GM11168 (cell line): ENCODE measurements around the gene ADIPOQ.
"Not testable (repeated sequence)": the region's sequence is repeated elsewhere in the genome, so short reads cannot be mapped to it uniquely, and the experiment has no call there.

ENCODE experiments used
- in situ Hi-C: fragments of 300-500 bp; cut with MboI; formaldehyde crosslinking; loops from one replicate; pipeline ENCODE4 v1.12.0; 2022; ENCODE audit warnings: low sequenced_read_pairs; ENCODE audit not compliant: unreplicated experiment

The ADIPOQ gene

DNA sequence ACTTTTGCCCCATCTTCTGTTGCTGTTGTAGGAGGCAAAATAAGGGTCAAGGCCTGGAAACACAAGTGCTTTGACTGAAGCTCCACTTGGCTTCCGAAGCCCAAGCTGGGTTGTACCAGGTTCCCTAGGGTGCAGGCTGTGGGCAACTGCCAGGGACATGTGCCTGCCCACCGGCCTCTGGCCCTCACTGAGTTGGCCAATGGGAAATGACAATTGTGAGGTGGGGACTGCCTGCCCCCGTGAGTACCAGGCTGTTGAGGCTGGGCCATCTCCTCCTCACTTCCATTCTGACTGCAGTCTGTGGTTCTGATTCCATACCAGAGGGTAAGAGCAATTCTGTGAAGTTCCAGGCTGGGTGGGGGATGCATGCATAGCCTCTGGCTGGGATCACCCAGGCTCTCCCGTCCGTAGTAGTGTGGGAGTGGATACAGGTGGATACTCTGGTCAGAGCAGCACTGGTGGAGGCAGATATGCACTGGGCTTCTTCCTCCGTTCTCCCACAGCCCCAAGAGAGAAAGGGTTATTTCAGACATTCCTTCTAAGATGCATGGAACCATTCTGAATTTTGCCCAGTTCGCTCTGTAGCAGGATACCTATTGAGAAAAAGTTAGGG lies at the start of gene ADIPOQ:
Gene ADIPOQ, plus strand, starts transcription at position 285 of the 613 bp plus-strand sequence. CDS start 10,349 bp downstream, outside the sequence.
- in situ Hi-C loops = loop anchor here (10.0 kb wide), 1 partner anchor 302 kb away; no protein-coding TSS in a partner anchor

GRCh38 chr3:186798239-186798874 lies 44.2 kb upstream of the ADIPOQ start:
- in situ Hi-C loops = no loop called here

DNA sequence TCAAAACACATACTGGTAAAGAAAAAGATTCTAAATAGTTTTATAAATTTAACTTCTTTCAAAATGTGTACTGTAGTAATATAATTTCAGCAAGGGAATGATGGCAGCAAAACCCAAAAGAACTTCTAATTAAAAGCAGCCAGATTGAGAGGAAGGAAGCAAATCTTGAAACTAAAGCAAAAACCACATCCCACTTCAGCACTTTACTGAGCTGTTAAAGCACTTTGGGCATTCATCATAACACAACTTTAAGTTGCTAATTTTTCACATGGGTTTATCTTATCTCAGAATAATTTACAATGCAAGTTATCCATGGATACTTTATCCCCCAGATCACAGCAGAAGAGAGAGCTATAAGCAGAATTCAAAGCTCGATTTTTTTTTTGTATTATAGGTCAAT lies 42.2 kb upstream of the ADIPOQ start:
- in situ Hi-C loops = no loop called here

GRCh38 chr3:186802701-186803100 lies 39.8 kb upstream of the ADIPOQ start:
- in situ Hi-C loops = no loop called here

- in situ Hi-C loops = not testable (repeated sequence)
Measured at GRCh38 chr3:186803447-186803846, 39.1 kb upstream of the ADIPOQ start.

DNA sequence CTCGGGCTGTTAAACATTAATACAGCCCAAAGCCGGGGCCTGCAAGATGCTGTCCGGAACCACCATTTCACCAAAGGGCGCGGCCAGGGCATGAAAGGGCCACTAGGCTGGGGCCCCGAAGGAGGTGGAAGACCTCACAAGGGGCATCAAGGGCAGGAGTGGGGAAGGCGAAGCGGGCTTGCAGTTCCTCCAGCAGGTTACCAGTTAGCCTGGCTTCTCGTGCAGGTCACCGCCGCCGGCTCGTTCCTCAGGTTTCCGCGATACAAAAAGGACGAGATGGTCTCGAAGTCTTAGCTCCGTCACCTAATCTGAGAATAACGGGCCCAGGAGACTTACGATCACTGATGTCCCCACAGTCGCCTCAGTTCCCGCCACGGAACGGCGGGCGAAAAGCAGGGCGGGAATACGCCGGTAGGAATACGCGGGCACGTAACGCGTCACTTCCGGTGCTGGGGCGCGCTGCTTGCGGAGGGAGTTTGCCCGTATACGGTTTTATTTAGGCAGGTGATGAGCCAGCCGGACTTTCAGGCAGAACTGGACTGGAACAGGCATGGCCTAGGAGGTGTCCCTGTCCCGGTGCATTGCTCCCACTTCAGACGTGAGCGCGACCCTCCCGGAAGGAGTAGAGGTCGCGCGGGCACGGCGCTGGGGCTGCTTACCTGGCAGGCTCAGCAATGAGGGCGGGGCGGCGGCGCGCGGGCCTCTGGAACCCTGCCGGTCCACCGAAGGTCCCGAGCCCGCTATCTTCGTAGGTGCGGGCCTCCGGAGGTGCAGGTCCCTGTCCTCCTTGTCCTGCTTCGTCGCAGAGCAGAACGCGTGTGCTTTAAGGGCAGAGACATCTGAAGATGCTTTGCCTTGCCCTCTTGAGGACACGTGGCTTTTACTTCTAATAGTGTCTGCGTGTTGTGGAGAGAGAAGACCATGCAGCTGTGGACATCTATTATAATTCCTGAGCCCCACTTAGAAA lies 36.1 kb upstream of the ADIPOQ start, which contains the start of gene RFC4:
Gene RFC4, minus strand, starts transcription at position 394 of the 967 bp plus-strand sequence. CDS start 1,769 bp downstream, outside the sequence.
- in situ Hi-C loops = no loop called here

GRCh38 chr3:186807231-186807630 lies 35.3 kb upstream of the ADIPOQ start:
- in situ Hi-C loops = no loop called here

DNA sequence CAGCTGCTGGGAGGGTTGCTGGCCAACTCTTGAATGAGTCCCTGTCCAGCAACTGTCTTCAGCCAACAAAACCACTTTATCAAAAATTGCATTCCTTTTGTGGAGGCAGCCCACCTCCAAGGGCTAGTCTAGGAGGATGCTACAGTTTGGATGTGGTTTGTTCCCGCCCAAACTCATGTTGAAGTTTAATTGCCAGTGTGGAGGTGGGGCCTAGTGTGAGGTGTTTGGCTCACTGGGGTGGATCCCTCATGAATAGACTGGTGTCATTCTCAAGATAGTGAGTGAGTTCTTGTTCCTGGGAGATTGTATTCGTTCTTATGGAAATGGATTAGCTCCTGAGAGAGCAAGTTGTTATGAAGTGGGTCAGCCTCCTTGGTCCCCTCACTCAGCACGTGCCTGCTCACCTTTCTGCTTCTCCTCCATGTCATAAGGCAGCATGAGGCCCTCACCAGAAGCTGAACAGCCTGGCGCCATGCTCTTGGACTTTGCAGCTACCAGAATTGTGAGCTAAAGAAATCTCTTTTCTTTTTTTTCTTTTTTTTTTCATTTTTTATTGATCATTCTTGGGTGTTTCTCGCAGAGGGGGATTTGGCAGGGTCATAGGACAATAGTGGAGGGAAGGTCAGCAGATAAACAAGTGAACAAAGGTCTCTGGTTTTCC lies 32.0 kb upstream of the ADIPOQ start:
- in situ Hi-C loops = no loop called here

GRCh38 chr3:186811313-186811712 lies 31.2 kb upstream of the ADIPOQ start:
- in situ Hi-C loops = not testable (repeated sequence)

DNA sequence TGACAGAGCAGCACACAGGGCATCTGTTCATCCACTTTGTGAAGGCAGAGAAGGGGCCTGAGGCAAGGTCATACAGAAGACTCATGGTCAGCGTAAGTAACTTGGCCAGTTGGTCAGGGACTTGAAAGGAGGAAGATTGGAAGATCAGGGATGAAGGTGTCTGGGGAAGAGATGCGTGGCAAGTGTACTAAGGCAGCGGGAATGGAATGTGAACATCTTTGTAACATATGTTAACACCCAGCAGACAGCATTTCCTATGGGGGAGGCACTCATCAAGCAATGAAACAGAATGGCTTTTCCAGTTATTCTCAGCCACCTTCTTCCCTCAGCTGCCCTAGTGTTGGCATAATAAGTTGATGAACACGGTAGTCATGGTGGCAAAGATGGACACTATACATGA lies 28.4 kb upstream of the ADIPOQ start:
- in situ Hi-C loops = no loop called here

DNA sequence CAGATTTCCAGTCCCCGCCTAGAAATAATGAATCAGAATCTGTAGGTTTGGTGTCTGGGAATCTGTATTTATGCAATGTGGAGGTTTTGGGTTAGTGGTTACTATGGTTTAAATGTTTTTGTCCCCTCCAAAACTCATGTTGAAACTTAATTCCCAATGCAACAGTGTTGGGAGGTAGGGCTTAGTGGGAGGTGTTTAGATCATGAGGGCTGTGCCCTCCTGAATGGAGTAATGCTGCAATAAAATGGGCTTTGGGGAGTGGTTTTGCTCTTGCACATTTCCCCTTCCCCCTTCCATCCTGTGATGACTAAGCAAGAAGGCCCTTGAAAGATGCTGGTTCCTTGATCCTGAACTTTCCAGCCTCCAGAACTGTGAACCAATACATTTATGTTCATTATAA lies 27.1 kb upstream of the ADIPOQ start:
- in situ Hi-C loops = no loop called here

DNA sequence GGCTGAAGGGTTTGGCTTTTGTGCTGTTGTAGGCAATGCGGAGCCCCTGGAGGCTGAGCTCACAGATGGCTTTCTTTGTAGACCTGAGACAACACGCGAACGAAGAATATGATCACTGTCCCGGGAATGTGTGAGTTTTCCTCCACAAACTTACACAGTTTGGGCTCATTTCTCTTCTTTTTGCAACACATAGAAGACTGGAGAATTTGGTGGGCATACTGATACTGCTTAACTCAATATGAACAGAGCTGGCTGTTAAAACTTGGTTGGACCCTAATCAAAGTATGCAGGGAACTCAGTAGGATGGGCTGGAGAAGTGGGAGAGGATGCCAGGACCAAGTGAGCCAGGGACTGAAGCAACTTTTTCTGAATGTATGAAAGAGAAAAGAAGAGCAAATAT lies 24.0 kb upstream of the ADIPOQ start:
- in situ Hi-C loops = no loop called here

DNA sequence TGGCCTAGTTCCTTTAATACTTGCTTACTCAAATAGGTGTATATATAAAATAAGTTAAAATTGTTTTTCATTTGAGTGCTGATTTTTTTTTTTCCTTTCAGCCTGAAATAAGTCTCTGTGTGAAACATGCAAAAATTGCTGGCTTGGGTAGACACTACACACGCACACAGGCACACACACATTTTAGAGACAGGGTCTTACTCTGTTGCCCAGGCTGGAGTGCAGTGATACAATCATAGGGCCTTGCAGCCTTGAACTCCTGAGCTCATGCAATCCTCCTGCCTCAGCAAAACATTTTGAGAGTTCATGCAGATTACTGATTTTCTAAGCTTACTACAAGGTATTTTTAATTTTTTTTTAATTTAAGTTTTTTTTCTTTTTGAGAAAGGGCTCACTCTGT lies 23.6 kb upstream of the ADIPOQ start:
- in situ Hi-C loops = no loop called here

DNA sequence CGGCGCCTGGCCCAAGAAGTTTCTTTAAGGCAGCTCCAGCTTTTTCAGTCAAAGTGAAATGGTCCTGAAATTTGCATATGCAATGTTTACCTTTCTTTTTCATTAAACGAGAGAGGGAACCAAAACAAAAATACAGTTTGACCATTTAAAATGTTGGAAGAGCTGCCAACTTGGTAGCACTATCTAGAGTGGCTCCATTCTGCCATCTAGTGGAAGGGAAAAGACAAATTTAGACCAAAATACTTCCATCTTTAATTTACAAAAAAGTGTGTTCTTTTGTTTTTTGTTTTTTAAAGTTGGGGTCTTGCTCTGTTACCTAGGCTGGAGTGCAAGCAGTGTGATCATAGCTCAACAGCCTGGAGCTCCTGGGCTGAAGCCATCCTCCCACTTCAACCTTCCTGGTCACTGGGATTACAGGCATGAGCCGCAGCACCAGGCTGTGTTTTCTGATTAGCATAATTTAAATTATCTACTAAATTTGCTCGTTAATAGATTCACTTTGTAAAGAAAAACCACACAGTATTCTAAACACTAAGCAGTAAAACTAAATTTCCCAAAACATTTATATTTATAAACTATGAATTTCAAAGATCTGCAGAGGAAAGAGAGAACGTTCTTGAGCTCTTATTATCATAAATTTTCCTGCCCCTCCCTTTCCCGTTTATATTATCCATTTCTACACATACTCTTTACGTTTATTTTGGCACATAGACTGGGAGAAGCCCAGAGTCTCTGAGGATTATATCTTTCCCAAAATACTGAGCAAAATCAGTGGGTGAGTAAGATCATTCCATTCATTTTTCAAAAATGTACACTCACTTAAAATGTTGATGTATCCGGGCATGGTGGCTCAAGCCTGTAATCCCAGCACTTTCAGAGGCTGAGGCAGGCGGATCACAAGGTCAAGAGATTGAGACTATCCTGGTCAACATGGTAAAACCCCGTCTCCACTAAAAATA lies 20.8 kb upstream of the ADIPOQ start:
- in situ Hi-C loops = loop anchor here (5.0 kb wide), 1 partner anchor 204 kb away; no protein-coding TSS in a partner anchor

DNA sequence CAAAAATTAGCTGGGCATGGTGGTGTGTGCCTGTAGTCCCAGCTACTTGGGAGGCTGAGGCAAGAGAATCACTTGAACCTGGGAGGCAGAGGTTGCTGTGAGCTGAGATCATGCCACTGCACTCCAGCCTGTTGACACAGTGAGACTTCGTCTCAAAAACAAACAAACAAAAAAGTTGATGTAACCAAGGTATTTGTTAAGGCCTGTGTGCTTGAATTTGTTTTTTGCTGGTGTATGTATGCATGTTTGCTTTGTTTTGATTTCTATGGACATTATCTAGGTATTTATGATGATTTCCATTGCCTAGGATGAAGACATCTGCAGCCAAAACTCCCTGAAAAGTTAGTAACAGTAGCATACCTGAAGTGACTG lies 20.1 kb upstream of the ADIPOQ start:
- in situ Hi-C loops = loop anchor here (5.0 kb wide), 1 partner anchor 205 kb away; no protein-coding TSS in a partner anchor

DNA sequence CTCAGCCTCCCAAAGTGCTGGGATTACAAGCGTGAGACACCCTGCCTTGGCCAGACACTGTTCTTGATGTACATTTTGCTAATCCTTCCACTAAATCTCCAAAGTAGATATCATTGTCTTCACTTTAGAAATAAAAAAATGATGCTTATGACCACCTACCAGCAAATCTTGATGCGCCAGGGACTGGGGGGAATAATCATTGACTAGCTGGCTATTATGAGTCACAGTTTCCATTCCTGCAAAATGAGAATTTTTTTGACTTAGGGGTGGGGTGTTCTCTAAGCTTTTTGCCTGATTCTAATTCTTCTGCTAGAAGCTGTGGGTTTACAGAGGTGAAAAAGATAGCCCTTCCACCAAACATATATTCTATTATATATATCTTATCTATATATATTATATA lies 19.1 kb upstream of the ADIPOQ start:
- in situ Hi-C loops = loop anchor here (5.0 kb wide), 1 partner anchor 206 kb away; no protein-coding TSS in a partner anchor

GRCh38 chr3:186824430-186825139 lies 17.9 kb upstream of the ADIPOQ start:
- in situ Hi-C loops = loop anchor here (5.0 kb wide), 1 partner anchor 207 kb away; no protein-coding TSS in a partner anchor

DNA sequence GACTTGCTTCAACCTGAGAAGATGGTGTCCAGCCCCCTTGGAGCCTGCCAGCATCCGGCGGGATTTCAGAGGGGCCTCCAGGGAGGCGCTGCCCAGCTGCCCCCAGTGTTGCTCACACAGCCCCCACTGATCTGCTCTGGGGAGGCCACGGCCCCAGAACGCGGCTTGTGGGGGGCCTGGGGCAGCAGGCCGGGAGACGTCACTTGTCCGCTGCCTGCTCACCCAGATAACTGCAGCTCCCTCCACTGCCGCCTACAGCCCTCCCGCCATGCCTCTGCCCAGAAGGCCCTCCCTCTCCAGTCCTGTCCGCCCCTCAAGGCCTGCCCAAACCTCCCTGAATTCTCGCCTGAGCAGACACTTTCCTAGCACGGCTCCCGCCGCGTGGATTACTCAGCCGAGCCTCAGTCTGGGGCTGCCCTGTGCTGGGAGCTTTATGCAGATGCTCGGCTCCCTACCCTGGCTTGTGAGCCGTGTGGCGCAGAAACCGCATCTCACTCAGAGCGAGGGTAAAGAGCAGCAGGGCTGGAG lies 17.2 kb upstream of the ADIPOQ start:
- in situ Hi-C loops = no loop called here
